Osteocyte (in vitro differentiated cells): ENCODE measurements around the gene ABCC2. TPM values are rescaled to one million over a fixed set of nuclear protein-coding genes. Genes with fewer than 3 reads are reported as not detected.

Experiments
- DNase-seq: peaks from one replicate; pipeline ENCODE4 v3.0.0; 2021; ENCODE audit warnings: mixed read lengths; ENCODE audit not compliant: unreplicated experiment; ENCODE audit errors: extremely low spot score
- H3K27ac Mint-ChIP-seq: one replicate; pipeline ENCODE4 v1.8.0; 2021; ENCODE audit warnings: mild to moderate bottlenecking, mixed read lengths; ENCODE audit not compliant: unreplicated experiment
- H3K27me3 Mint-ChIP-seq: one replicate; pipeline ENCODE4 v1.8.0; 2021; ENCODE audit warnings: mixed read lengths; ENCODE audit not compliant: unreplicated experiment
- H3K36me3 Mint-ChIP-seq: one replicate; pipeline ENCODE4 v1.8.0; 2021; ENCODE audit warnings: mixed read lengths; ENCODE audit not compliant: unreplicated experiment
- H3K4me1 Mint-ChIP-seq: one replicate; pipeline ENCODE4 v1.8.0; 2021; ENCODE audit warnings: mixed read lengths; ENCODE audit not compliant: unreplicated experiment
- H3K4me3 Mint-ChIP-seq: one replicate; pipeline ENCODE4 v1.8.0; 2021; ENCODE audit warnings: mild to moderate bottlenecking, moderate library complexity, mixed read lengths; ENCODE audit not compliant: unreplicated experiment
- H3K9me3 Mint-ChIP-seq: one replicate; pipeline ENCODE4 v1.8.0; 2021; ENCODE audit warnings: mixed read lengths; ENCODE audit not compliant: unreplicated experiment
- CTCF ChIP-seq: fragments of 200-600 bp; sonication (generic); IDR thresholded peaks from 2 replicates; pipeline ENCODE4 v1.5.0; 2021; ENCODE audit warnings: antibody characterized with exemption, mild to moderate bottlenecking, moderate library complexity
- total RNA-seq: library from RNA; stranded (reverse); gene quantifications from 2 replicates; pipeline ENCODE4 v1.2.1, GENCODE V29; 2021

Gene ABCC2
- total RNA-seq, 1 donor from 2014 or later, result 0.24 TPM

GRCh38 chr10:99874341-99875085 lies 92.1 kb downstream of the ABCC2 start:
- no peaks in the 10 kb centered on the region for H3K4me1 Mint-ChIP-seq
- no peak overlapping the region for H3K27ac Mint-ChIP-seq
- peaks cover 40% of the 10 kb centered on the region for H3K36me3 Mint-ChIP-seq
- no peak overlapping the region for H3K4me3 Mint-ChIP-seq
- TF ChIP-seq CTCF, result no peak
- no peak for DNase-seq
- no peaks in the 10 kb centered on the region for H3K27me3 Mint-ChIP-seq
- no peaks in the 10 kb centered on the region for H3K9me3 Mint-ChIP-seq

- Mint-ChIP-seq H3K4me1 (no peaks in the 10 kb centered on the region), H3K27ac (no peak overlapping the region), H3K4me3 (no peak overlapping the region), H3K27me3 (no peaks in the 10 kb centered on the region), H3K36me3 (peaks cover 49% of the 10 kb centered on the region), H3K9me3 (no peaks in the 10 kb centered on the region)
- DNase-seq, result no peak
- TF ChIP-seq CTCF, result no peak
These were observed 93.0 kb downstream of the ABCC2 start for GRCh38 chr10:99875473-99875872.

DNA sequence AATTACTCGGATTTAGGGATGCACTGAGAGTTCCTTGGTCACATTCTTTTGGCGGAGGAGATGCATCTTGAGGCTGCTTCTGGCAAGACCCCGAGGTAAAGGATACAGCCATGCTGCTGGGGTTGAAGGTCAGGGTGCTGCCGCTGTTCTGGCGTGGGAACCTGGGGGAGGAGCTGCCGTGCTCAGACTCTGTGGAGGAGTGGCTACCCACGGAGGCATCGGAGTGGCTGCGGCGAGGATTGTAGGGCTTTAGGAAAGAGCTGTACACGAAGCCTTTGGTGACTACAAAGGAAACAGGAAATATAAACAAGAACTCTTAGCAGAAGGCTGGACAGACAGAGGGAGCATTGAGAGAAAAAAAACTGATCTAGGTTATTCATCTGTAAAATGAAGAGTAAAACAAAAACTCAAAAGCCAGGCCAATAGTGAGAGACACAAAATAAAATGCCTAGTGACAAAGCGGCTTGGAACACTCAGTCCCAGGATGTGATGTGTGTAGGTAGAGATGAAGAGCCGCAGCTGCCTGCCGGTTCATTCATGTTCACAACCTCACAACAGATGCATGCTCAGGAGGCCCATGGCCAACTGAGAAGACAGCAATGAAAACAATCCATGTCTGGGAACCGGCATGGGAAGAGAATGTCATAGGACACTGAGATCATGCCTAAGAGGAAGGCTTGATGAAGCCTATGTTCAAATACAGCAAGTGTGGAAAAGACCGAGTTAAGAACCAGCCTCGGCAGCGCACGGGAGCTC lies 97.8 kb downstream of the ABCC2 start:
- DNase-seq, result no peak
- H3K4me3 Mint-ChIP-seq, result no peak overlapping the region
- H3K36me3 Mint-ChIP-seq, result peaks cover 75% of the 10 kb centered on the region
- no peaks in the 10 kb centered on the region for H3K4me1 Mint-ChIP-seq
- TF ChIP-seq CTCF, result no peak
- H3K9me3 Mint-ChIP-seq, result no peaks in the 10 kb centered on the region
- no peak overlapping the region for H3K27ac Mint-ChIP-seq
- no peaks in the 10 kb centered on the region for H3K27me3 Mint-ChIP-seq

DNA sequence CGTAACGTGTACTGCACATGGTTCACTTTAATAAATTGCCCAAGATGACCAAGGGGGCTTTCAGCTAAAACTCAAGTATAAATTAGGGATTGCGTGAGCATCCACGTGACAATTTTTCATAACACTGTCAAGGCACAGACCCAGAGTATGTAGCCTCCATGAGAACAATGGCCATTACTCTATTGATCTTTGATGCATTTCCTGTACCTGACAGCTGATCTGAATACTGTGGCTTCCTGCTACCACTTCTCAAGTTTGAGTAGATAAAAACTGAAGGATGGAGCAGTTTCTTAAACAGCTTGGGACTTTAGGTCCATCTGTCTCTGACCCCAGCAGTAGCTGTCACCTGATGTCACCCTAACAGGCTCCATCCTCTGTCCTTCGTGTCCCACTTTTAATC lies 98.9 kb downstream of the ABCC2 start:
- Mint-ChIP-seq H3K9me3 (no peaks in the 10 kb centered on the region), H3K36me3 (peaks cover 68% of the 10 kb centered on the region), H3K4me3 (no peak overlapping the region), H3K27ac (no peak overlapping the region), H3K4me1 (no peaks in the 10 kb centered on the region), H3K27me3 (no peaks in the 10 kb centered on the region)
- no peak for TF ChIP-seq CTCF
- DNase-seq, result no peak

- H3K27me3 Mint-ChIP-seq, result no peaks in the 10 kb centered on the region
- DNase-seq, result no peak
- peaks cover 52% of the 10 kb centered on the region for H3K36me3 Mint-ChIP-seq
- no peaks in the 10 kb centered on the region for H3K4me1 Mint-ChIP-seq
- no peak for TF ChIP-seq CTCF
- no peaks in the 10 kb centered on the region for H3K9me3 Mint-ChIP-seq
- no peak overlapping the region for H3K4me3 Mint-ChIP-seq
- no peak overlapping the region for H3K27ac Mint-ChIP-seq
These were observed 101.1 kb downstream of the ABCC2 start for GRCh38 chr10:99883523-99883922.
